ENCODE results near the gene CLMN. TPM values are rescaled to one million over a fixed set of nuclear protein-coding genes. Genes with fewer than 3 reads are reported as not detected.

Gene CLMN
- total RNA-seq, 1 experiment from 2014 or later: 33.4 TPM

GRCh38 chr14:95164506-95164905 is 155.2 kb downstream of the CLMN start (continued):
- no peak for TF ChIP-seq YY1 (IDR thresholded peaks at IDR 0.05; ENCODE audit: extremely low read depth, insufficient replicate concordance, low read depth, low read length)

- TF ChIP-seq ZFX (IDR thresholded peaks at IDR 0.05): no peak
- no peak for TF ChIP-seq POLR2AphosphoS5 (IDR thresholded peaks at IDR 0.05; ENCODE audit: low read depth, low read length)
- no peak for TF ChIP-seq CTCF (IDR thresholded peaks at IDR 0.05 in 2 of 3, conservative IDR thresholded peaks at IDR 0.05 in 1 of 3; ENCODE audit: borderline replicate concordance in 1 of 3, insufficient read depth in 1 of 3, low read depth in 2 of 3, low read length in 2 of 3)
- TF ChIP-seq FOSL1 (IDR thresholded peaks at IDR 0.05; ENCODE audit: low read depth): no peak
- no peak for TF ChIP-seq EZH2phosphoT487 (IDR thresholded peaks at IDR 0.05; ENCODE audit: borderline replicate concordance)
- TF ChIP-seq RAD21 (IDR thresholded peaks at IDR 0.05; ENCODE audit: low read depth): no peak
- no peak for TF ChIP-seq EGR1 (IDR thresholded peaks at IDR 0.05; ENCODE audit: low read depth)
- TF ChIP-seq SRF (IDR thresholded peaks at IDR 0.05; ENCODE audit: low read depth): no peak
- no peak for TF ChIP-seq REST (IDR thresholded peaks at IDR 0.05; ENCODE audit: low read depth)
- no peak for TF ChIP-seq POLR2A (IDR thresholded peaks at IDR 0.05; ENCODE audit: borderline replicate concordance, extremely low read depth, insufficient read depth, insufficient read length)
- TF ChIP-seq MAX (IDR thresholded peaks at IDR 0.05): no peak
- no peak for TF ChIP-seq CBX3 (IDR thresholded peaks at IDR 0.05; ENCODE audit: low read depth)
- ATAC-seq (no peak), DNase-seq (ENCODE audit: low read depth, low spot score) (no peak)
- no peak overlapping the region for H3K9ac ChIP-seq (ENCODE audit: low read length)
- H3K4me2 ChIP-seq (ENCODE audit: low read length): no peak overlapping the region
- no peaks in the 10 kb centered on the region for H3K79me2 ChIP-seq (ENCODE audit: insufficient read depth, low read length)
- RAD21 ChIA-PET (ENCODE audit: low non-redundant PET in 1 of 2, low total read pairs in 2 of 2, uncharacterized antibody in 2 of 2, unreplicated experiment in 2 of 2): no interaction called here
- intact Hi-C loops (cut with micrococcal nuclease): no loop called here
- no peaks in the 10 kb centered on the region; a peak in 1 of 4 replicates for H3K9me3 ChIP-seq (ENCODE audit: control insufficient read depth in 1 of 2, insufficient read depth in 1 of 2, low read depth in 1 of 2, low read length in 2 of 2)
- no peaks in the 10 kb centered on the region for H4K20me1 ChIP-seq (ENCODE audit: insufficient read depth)
- H3K4me3 ChIP-seq (replicated peaks in 1 of 2; ENCODE audit: low read depth in 1 of 2, low read length in 2 of 2): no peak overlapping the region
- H3K36me3 ChIP-seq (ENCODE audit: control insufficient read depth in 1 of 2, insufficient read depth in 2 of 2, low read length in 2 of 2): no peaks in the 10 kb centered on the region
- BruUV-seq (replicated peaks): no TSS peak
- CTCF ChIA-PET: no interaction called here
- no peaks in the 10 kb centered on the region for H3K9me2 ChIP-seq (ENCODE audit: insufficient read depth)
- no peak overlapping the region for H2AFZ ChIP-seq (ENCODE audit: low read depth, low read length, poor library complexity, severe bottlenecking)
- peaks cover 0 to 4% of the 10 kb centered on the region in 2 experiments; a peak in 2 of 4 replicates for H3K4me1 ChIP-seq (ENCODE audit: control insufficient read depth in 1 of 2, insufficient read depth in 2 of 2, low read length in 2 of 2)
- POLR2A ChIA-PET: no interaction called here
- H3K27me3 ChIP-seq (ENCODE audit: insufficient read depth, low read length): no peaks in the 10 kb centered on the region
- H3K27ac ChIP-seq (ENCODE audit: low read depth, low read length): no peak overlapping the region
Observed at GRCh38 chr14:95163666-95164065, 156.0 kb downstream of the CLMN start.
